GM18951 (cell line): ENCODE measurements around the gene TOMM34.

ENCODE experiments used
- POLR2A ChIP-seq: IDR thresholded peaks from 4 replicates; pipeline ENCODE4 v1.6.1; 2011; ENCODE audit warnings: mild to moderate bottlenecking; ENCODE audit not compliant: insufficient read length, insufficient read depth; ENCODE audit errors: extremely low read depth
- in situ Hi-C: fragments of 300-500 bp; cut with MboI; formaldehyde crosslinking; loops from one replicate; pipeline ENCODE4 v1.12.0; 2022; ENCODE audit warnings: low sequenced_read_pairs, mixed read lengths, inconsistent platforms; ENCODE audit not compliant: unreplicated experiment

TOMM34 gene

DNA sequence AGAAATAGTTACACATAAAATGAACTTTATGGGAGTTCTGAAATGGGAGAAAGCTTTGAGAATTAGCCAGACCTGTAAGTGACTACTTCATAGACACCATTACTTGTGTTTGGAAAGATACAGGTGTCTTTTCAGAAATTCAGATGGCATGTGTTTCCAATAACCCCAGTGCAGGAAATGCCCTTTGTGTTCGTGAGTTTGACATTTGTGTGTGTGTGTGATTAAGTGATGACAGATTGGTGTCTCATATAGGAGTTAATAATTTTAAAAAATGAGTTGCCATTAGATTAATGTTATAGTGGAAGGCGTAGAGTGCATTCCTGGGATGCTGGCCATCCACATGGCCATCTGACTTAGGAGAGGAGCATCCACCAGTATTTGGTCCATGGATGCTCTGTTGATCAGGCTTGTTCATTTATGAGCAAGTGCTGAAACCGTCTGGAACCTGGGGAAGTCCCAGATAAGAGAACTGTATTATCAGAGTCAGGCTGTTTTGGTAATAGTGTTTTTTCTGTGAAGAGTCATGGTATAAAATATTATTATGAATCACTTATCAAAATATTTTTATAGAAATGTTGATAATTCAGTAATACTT, 9.2 kb upstream of the TOMM34 start:
- TF ChIP-seq POLR2A, result no peak
- in situ Hi-C loops, result no loop called here

GRCh38 chr20:44967207-44967807, 7.1 kb upstream of the TOMM34 start:
- in situ Hi-C loops, result no loop called here
- peak; percentile 31 for TF ChIP-seq POLR2A

DNA sequence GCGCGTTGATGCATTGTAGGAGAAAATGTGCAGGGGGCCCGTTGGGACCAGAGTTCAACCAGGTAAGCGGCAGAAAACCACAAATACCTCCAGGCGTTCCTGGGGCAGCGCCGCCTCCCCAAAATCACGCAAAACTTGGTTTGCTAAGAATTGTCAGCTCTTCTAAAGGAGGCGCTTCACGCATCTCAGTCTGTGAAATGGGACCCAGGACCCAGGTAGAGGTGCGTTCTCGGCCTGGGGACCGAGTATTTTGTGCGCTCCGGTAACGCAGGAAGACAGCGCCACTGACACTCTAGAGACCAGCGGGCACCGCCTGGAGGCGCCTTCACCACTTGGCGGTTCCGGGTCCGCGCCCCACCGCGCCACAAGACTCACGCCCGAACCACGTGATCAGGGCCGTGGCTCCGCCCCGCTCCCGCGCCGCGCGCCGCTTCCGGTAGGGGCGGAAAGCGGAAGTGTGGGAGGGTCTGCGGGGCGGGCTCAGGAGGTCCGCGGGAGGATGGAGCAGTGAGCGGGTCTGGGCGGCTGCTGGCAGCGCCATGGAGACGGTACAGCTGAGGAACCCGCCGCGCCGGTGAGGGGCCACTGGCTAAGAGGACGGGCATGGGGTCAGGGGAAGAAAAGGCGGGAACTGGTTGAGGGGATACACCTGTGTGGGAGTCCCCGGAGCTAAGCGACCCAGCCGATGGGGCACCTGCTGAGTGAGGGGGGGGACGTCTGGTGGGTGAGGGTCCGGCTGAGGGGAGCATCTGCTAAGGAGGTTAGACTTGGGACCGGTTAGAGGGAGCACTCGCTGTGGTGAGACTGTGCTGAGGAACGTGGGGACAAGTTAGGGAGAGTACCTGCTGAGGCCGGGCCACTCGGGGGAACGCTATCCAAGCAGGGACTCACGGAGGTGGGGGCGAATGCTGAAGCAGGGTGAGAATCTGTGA, 6.1 kb upstream of the TOMM34 start, which contains the start of gene STK4:
Gene STK4, plus strand, starts transcription at position 483 of the 932 bp plus-strand sequence. Its CDS starts 57 bp downstream, at position 540.
- in situ Hi-C loops, result no loop called here
- peak; percentile 85 for TF ChIP-seq POLR2A

GRCh38 chr20:44965651-44966029, 5.4 kb upstream of the TOMM34 start:
- no peak for TF ChIP-seq POLR2A
- in situ Hi-C loops, result no loop called here

GRCh38 chr20:44963325-44964215, 3.4 kb upstream of the TOMM34 start:
- no peak for TF ChIP-seq POLR2A
- in situ Hi-C loops, result no loop called here

DNA sequence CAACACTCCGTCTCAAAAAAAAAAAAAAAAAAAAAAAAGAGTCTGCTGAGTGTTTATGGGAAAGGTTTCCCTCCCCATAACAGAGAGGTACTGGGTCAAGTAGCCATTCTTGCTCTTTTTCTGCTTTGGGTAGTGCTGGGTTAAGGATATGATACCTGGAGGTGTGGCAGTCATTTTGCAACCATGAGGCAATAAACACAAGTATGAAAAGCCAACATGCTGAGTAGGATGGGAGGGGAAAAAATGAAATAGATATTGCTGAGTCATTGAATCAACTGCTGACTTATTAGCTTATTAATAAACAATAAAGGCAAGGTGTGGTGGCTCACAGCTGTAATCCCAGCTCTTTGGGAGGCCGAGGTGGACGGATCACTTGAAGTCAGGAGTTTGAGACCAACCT, 2.3 kb upstream of the TOMM34 start:
- in situ Hi-C loops, result no loop called here
- no peak for TF ChIP-seq POLR2A

GRCh38 chr20:44961870-44962267, 1.7 kb upstream of the TOMM34 start:
- in situ Hi-C loops, result no loop called here
- no peak for TF ChIP-seq POLR2A

- in situ Hi-C loops, result no loop called here
- no peak for TF ChIP-seq POLR2A
Observed at GRCh38 chr20:44961011-44961869, 1.0 kb upstream of the TOMM34 start.

GRCh38 chr20:44959638-44960102, 527 bp downstream of the TOMM34 start:
- in situ Hi-C loops, result no loop called here
- no peak for TF ChIP-seq POLR2A

- no peak for TF ChIP-seq POLR2A
- in situ Hi-C loops, result no loop called here
Observed at GRCh38 chr20:44959082-44959637, 1.0 kb downstream of the TOMM34 start.

GRCh38 chr20:44958276-44958675, 1.9 kb downstream of the TOMM34 start:
- no peak for TF ChIP-seq POLR2A
- in situ Hi-C loops, result no loop called here
